ENCODE data around the gene ADAMTS1.

ADAMTS1 gene

GRCh38 chr21:26800455-26800854, 44.8 kb downstream of the ADAMTS1 start:
- Histone ChIP-seq H3K4me3 (ENCODE audit: low read depth in 1 of 2, low read length in 1 of 2) (no peak overlapping the region), H3K9me3 (no peaks in the 10 kb centered on the region), H3K4me1 (ENCODE audit: control insufficient read depth in 1 of 2, insufficient read depth in 1 of 2, low read depth in 1 of 2, low read length in 1 of 2) (peaks cover 0 to 6% of the 10 kb centered on the region in 2 experiments), H3K36me3 (no peaks in the 10 kb centered on the region), H3K27ac (no peak overlapping the region), H3K27me3 (no peaks in the 10 kb centered on the region)
- TF ChIP-seq CTCF (IDR thresholded peaks at IDR 0.05) = no peak

GRCh38 chr21:26800001-26800400, 45.2 kb downstream of the ADAMTS1 start:
- Histone ChIP-seq H3K4me1 (ENCODE audit: control insufficient read depth in 1 of 2, insufficient read depth in 1 of 2, low read depth in 1 of 2, low read length in 1 of 2) (peaks cover 0 to 6% of the 10 kb centered on the region in 2 experiments), H3K36me3 (no peaks in the 10 kb centered on the region), H3K4me3 (ENCODE audit: low read depth in 1 of 2, low read length in 1 of 2) (no peak overlapping the region), H3K9me3 (no peaks in the 10 kb centered on the region), H3K27me3 (no peaks in the 10 kb centered on the region), H3K27ac (no peak overlapping the region)
- no peak for TF ChIP-seq CTCF (IDR thresholded peaks at IDR 0.05)

- Histone ChIP-seq H3K36me3 (no peaks in the 10 kb centered on the region), H3K27ac (no peak overlapping the region), H3K4me3 (ENCODE audit: low read depth in 1 of 2, low read length in 1 of 2) (no peak overlapping the region), H3K4me1 (ENCODE audit: control insufficient read depth in 1 of 2, insufficient read depth in 1 of 2, low read depth in 1 of 2, low read length in 1 of 2) (peaks cover 0 to 6% of the 10 kb centered on the region in 2 experiments), H3K9me3 (no peaks in the 10 kb centered on the region), H3K27me3 (no peaks in the 10 kb centered on the region)
- no peak for TF ChIP-seq CTCF (IDR thresholded peaks at IDR 0.05)
These were observed 46.1 kb downstream of the ADAMTS1 start for GRCh38 chr21:26798856-26799751.

- Histone ChIP-seq H3K9me3 (no peaks in the 10 kb centered on the region), H3K27ac (no peak overlapping the region), H3K27me3 (no peaks in the 10 kb centered on the region), H3K4me3 (ENCODE audit: low read depth in 1 of 2, low read length in 1 of 2) (no peak overlapping the region), H3K36me3 (no peaks in the 10 kb centered on the region), H3K4me1 (ENCODE audit: control insufficient read depth in 1 of 2, insufficient read depth in 1 of 2, low read depth in 1 of 2, low read length in 1 of 2) (peaks cover 0 to 6% of the 10 kb centered on the region in 2 experiments)
- TF ChIP-seq CTCF (IDR thresholded peaks at IDR 0.05) = no peak
These were observed 47.2 kb downstream of the ADAMTS1 start for GRCh38 chr21:26797878-26798456.

GRCh38 chr21:26795866-26796329, 49.3 kb downstream of the ADAMTS1 start:
- H3K4me1 ChIP-seq (ENCODE audit: control insufficient read depth in 1 of 2, insufficient read depth in 1 of 2, low read depth in 1 of 2, low read length in 1 of 2) = no peaks in the 10 kb centered on the region

More at GRCh38 chr21:26795866-26796329, 49.3 kb downstream of the ADAMTS1 start:
- Histone ChIP-seq H3K27ac (no peak overlapping the region), H3K4me3 (ENCODE audit: low read depth in 1 of 2, low read length in 1 of 2) (no peak overlapping the region), H3K9me3 (no peaks in the 10 kb centered on the region), H3K27me3 (no peaks in the 10 kb centered on the region), H3K36me3 (no peaks in the 10 kb centered on the region)
- no peak for TF ChIP-seq CTCF (IDR thresholded peaks at IDR 0.05)
